ENCODE data around the gene PDE3B. TPM values are rescaled to one million over a fixed set of nuclear protein-coding genes. Genes with fewer than 3 reads are reported as not detected.

The PDE3B gene
- total RNA-seq, result 0.34 and 0.54 TPM in 2 replicates

GRCh38 chr11:14643697-14644225 is at the start of gene PDE3B:
Gene PDE3B, plus strand, starts transcription at chr11:14643804. Its CDS starts 272 bp downstream, at chr11:14644076.

GRCh38 chr11:14892036-14892556 is 248.5 kb downstream of the PDE3B start, which contains the start of gene CYP2R1:
Gene CYP2R1, minus strand, starts transcription at chr11:14892231. Its CDS starts 26 bp downstream, at chr11:14892205.

Other genes starting within 250 kb of the PDE3B start
- 218 and 226 TPM in 2 replicates for gene COPB1, start 144.0 kb upstream of the PDE3B start, total RNA-seq
- 155 and 189 TPM in 2 replicates for gene PSMA1, start 123.4 kb upstream of the PDE3B start, total RNA-seq
- 8.6 and 9.1 TPM in 2 replicates for gene CYP2R1, start 248.4 kb downstream of the PDE3B start, total RNA-seq

Measured in dermis lymphatic vessel endothelial cell (primary cell).